ENCODE data around the gene LDLRAD3. TPM values are rescaled to one million over a fixed set of nuclear protein-coding genes. Genes with fewer than 3 reads are reported as not detected.

Gene LDLRAD3
- total RNA-seq, 1 experiment from 2014 or later, result 19.0 TPM

GRCh38 chr11:35917676-35918075 is 26.2 kb upstream of the LDLRAD3 start:
- TF ChIP-seq MAX (IDR thresholded peaks at IDR 0.05) (no peak), SRF (IDR thresholded peaks at IDR 0.05; ENCODE audit: low read depth) (no peak), EZH2 (IDR thresholded peaks at IDR 0.05) (no peak), TCF7L2 (IDR thresholded peaks at IDR 0.05; ENCODE audit: borderline replicate concordance, extremely low read depth, insufficient read depth, insufficient read length) (no peak), CEBPB (IDR thresholded peaks at IDR 0.05; ENCODE audit: low read depth) (no peak), RAD21 (IDR thresholded peaks at IDR 0.05; ENCODE audit: low read depth) (no peak), POLR2A (IDR thresholded peaks at IDR 0.05; ENCODE audit: borderline replicate concordance, extremely low read depth, insufficient read depth, insufficient read length) (no peak), CTCF (IDR thresholded peaks at IDR 0.05 in 2 of 3, conservative IDR thresholded peaks at IDR 0.05 in 1 of 3; ENCODE audit: borderline replicate concordance in 1 of 3, insufficient read depth in 1 of 3, low read depth in 2 of 3, low read length in 2 of 3) (no peak), ELF1 (IDR thresholded peaks at IDR 0.05; ENCODE audit: borderline replicate concordance, low read depth) (no peak), ATF3 (IDR thresholded peaks at IDR 0.05) (no peak), JUND (IDR thresholded peaks at IDR 0.05) (no peak), SIN3A (IDR thresholded peaks at IDR 0.05; ENCODE audit: low read depth) (no peak), ZNF274 (IDR thresholded peaks at IDR 0.05; ENCODE audit: low read depth, low read length) (no peak), FOSL1 (IDR thresholded peaks at IDR 0.05; ENCODE audit: low read depth) (no peak)
- H2AFZ ChIP-seq (ENCODE audit: low read depth, low read length, poor library complexity, severe bottlenecking), result no peak overlapping the region
- H3K9me2 ChIP-seq (ENCODE audit: insufficient read depth), result no peaks in the 10 kb centered on the region
- H3K4me1 ChIP-seq (ENCODE audit: control insufficient read depth in 1 of 2, insufficient read depth in 2 of 2, low read length in 2 of 2), result no peaks in the 10 kb centered on the region
- ChIA-PET RAD21 (ENCODE audit: low non-redundant PET in 1 of 2, low total read pairs in 2 of 2, uncharacterized antibody in 2 of 2, unreplicated experiment in 2 of 2) (no interaction called here), POLR2A (no interaction called here), CTCF (no interaction called here)
- H3K9ac ChIP-seq (ENCODE audit: low read length), result no peak overlapping the region
- no peak for DNase-seq (ENCODE audit: low read depth, low spot score)
- BruUV-seq (replicated peaks), result no TSS peak
- H3K9me3 ChIP-seq (ENCODE audit: control insufficient read depth in 1 of 2, insufficient read depth in 1 of 2, low read depth in 1 of 2, low read length in 2 of 2), result no peaks in the 10 kb centered on the region
- no peaks in the 10 kb centered on the region for H3K36me3 ChIP-seq (ENCODE audit: control insufficient read depth in 1 of 2, insufficient read depth in 2 of 2, low read length in 2 of 2)
- 0 out of 2 replicates have a peak, but pooled peaks cover 13% of the 10 kb centered on the region for H3K27me3 ChIP-seq (ENCODE audit: insufficient read depth, low read length)
- intact Hi-C loops (cut with micrococcal nuclease), result no loop called here
- no peaks in the 10 kb centered on the region for H4K20me1 ChIP-seq (ENCODE audit: insufficient read depth)
- no peak overlapping the region for H3K27ac ChIP-seq (ENCODE audit: low read depth, low read length)
- no peak overlapping the region for H3K4me2 ChIP-seq (ENCODE audit: low read length)
- H3K4me3 ChIP-seq (replicated peaks in 1 of 2; ENCODE audit: low read depth in 1 of 2, low read length in 2 of 2), result no peak overlapping the region
- no peak for ATAC-seq
- no peaks in the 10 kb centered on the region for H3K79me2 ChIP-seq (ENCODE audit: insufficient read depth, low read length)
